HK-2 (cell line): ENCODE data around the gene HSFY1.
"Not testable (repeated sequence)": the region's sequence is repeated elsewhere in the genome, so short reads cannot be mapped to it uniquely, and the experiment has no call there.

ENCODE experiments used
- DNase-seq: peaks from one replicate; pipeline ENCODE4 v3.0.0-alpha.2; 2018; ENCODE audit not compliant: unreplicated experiment

The HSFY1 gene, protein sequence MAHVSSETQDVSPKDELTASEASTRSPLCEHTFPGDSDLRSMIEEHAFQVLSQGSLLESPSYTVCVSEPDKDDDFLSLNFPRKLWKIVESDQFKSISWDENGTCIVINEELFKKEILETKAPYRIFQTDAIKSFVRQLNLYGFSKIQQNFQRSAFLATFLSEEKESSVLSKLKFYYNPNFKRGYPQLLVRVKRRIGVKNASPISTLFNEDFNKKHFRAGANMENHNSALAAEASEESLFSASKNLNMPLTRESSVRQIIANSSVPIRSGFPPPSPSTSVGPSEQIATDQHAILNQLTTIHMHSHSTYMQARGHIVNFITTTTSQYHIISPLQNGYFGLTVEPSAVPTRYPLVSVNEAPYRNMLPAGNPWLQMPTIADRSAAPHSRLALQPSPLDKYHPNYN

GRCh38 chrY:18546420-18546819 lies at the start of gene HSFY1:
Gene HSFY1, plus strand, starts transcription at chrY:18546720. Its CDS starts 68 bp downstream, at chrY:18546788.
- not testable (repeated sequence) for DNase-seq

DNA sequence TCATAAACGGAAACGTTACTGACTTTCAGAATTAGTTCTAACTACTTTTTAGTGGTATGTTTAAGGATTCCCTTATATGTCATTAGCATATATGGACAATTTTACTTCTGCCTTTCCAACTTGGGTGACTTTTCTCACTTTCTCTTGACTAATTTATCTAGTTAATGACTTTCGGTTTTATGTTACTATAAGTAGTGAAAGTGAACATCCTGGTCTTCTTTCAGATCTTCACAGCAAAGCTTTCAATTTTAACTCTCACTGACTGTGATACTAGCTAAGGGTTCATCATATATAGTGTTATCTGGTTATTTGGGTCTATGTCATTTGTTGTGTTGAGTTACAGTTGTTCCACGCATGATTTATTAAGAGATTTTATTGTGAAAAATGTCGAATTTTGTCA lies 42.3 kb upstream of the HSFY1 start:
- not testable (repeated sequence) for DNase-seq

GRCh38 chrY:18530995-18531655 lies 15.4 kb upstream of the HSFY1 start:
- not testable (repeated sequence) for DNase-seq

DNA sequence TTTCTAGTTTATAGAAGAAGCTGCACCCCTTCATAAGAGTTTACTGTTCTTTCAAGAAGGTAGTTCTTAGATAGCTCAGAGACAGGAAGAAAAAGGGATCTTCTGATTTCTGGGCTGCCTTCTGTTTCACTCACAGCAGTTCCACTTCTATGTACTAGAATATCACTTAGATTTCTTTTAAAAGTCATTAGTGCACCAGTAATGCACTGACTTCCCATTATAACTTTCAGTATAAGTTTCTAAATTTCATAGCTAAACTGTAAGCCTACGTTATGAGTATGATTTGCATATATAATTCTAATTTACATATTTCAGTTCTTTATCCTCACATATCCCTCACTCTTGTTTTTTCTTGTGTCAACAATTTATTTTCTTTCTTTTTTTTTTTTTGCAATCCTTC lies 7.6 kb upstream of the HSFY1 start:
- not testable (repeated sequence) for DNase-seq

DNA sequence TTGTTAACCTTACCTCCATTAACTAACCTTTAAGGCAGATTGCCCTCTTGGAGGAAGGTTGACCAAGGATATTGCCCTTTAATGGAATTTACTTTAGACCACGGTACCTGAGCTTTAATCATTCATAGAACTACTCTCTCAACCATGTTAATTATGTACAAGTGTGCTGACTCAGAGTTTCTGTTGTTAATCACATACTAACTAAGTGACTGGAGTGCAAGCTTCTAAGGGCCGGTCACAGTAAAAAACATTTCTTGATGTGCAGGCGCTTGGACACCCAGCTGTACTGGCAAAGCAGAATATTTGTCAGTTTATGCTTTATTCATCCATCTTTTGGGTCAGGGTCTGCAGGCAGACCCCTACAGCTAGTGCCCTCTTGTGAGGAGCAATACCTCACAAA lies 6.6 kb downstream of the HSFY1 start:
- DNase-seq: not testable (repeated sequence)

DNA sequence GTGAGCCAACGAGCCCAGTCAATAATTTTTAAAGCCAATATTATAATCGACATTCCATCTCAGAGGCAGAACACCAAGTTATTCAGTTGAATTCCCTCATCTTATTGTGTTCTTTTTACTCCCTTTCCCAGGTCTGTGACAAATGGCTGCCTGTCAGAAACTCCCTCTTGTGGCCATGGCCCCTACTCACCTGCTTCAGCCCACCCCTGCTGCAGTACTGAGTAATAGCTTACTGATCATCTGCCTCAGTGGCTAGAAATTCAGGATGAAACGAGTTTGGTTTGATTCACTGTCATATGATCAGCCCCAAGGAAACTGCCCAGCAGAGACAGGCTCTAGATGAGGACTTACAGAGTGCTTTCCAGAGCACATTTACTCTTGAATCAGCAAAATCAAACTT lies 19.4 kb downstream of the HSFY1 start:
- not testable (repeated sequence) for DNase-seq
